Stimulated activated CD8-positive, alpha-beta memory T cell treated with anti-CD3 and anti-CD28 coated beads, Interleukin-15, amount 100 ng/mL, for 48 hours (primary cell): ENCODE results near the gene TMEM11.

Experiments
- DNase-seq, 2 donors: peaks; one replicate each; pipeline ENCODE4 v3.0.0-alpha.2; 2020; ENCODE audit warnings: low read depth in 2 of 2

The TMEM11 gene

GRCh38 chr17:21214015-21214776 lies at the start of gene TMEM11:
Gene TMEM11 (minus strand): TSS chr17:21214161. CDS start chr17:21214152, 9 bp downstream.
- DNase-seq = peak; percentile 93 to 96

DNA sequence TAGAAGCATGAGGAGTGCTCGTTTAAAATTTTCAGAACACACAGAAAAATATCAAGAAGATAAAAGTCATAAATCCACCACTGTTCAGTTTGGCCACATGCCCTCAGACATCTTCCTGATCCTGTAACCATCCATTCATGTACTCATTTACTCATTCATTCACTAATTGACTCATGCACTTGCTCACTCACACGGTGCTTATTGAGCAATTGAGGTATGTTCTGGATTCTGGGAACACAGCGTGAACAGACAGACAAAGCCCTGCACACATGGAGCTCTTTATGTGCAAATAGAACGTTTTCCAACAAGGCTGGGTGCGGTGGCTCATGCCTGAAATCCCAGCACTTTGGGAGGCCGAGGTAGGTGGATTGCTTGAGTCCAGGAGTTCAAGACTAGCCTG lies 49.4 kb upstream of the TMEM11 start:
- DNase-seq = no peak

DNA sequence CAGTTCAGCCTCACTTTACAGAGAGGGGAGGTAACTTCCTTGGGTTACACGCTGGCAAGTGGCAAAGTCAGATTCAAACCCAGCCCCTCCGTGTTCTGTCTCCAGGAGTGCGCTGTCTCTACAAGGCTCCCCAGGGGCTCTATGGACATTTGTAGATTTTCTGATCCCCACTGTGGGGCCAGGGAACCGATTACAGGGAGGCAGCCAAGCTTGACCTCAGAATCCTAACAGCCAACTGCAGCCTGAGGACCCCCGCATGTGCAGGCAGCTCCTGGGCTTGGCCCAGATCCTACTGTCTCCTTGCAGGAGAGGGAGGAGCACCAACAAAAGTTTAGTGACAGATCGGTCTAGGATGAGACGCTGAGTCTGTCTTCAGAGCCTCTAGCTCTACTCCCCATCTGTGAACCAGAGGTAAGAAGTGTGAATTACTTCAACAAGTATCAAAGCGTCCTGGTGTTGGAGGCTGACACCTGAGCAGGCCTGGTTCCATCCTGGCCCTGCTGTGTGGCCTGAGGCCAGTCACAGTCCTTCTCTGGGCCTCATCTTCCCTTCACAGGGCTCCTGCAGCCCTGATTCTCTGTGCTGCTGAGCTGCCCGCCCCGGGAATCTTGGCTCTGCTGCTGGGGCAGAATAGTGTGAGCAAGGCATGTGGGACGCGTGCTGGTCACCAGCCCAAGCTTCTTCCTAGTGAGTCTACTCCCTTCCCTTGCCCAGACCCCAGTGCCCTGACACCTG lies 48.5 kb upstream of the TMEM11 start:
- DNase-seq = no peak

- DNase-seq = no peak
Measured at GRCh38 chr17:21258593-21258992, 44.6 kb upstream of the TMEM11 start.

DNA sequence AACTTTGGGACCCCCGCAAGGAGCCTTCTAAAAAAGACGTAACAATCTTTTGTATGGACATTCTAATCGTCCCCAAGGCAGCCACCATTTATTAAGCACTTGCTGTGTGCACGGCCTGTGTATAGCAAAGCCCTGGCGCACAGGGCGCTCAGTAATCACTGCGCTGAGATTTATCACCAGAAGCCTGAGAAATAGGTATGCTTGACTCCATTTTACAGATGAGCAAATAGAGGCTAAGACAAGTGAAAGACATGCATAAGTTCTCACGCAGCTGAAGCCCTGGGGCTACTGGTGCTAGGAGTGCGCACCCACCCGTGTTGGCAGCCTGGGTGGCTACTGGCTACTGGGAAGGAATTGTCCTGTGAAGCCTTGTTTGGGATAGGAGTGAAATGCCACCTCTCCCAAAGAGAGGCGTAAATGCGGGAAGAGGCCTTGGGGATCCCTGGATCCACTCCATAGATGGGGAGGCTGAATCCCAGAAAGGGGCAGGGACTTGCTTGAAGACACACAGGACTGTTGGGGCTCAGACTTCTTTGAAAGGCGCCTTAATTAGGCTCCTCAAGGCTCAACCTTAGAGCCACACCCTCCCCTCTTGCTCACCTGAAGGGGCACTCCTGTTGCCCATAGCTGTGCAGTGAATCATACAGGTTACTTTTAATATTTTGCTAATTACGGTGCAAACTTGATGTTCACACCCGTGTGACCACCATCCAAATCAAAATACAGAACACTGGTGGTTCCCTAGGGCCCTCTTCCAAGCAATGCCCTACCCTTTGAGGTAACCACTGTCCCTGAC lies 39.9 kb upstream of the TMEM11 start:
- DNase-seq = no peak

GRCh38 chr17:21252796-21253645 lies 39.1 kb upstream of the TMEM11 start, which contains the start of gene NATD1:
Gene NATD1 (minus strand): TSS chr17:21253410. CDS start chr17:21253264, 146 bp downstream.
- peak; percentile 66 to 67 for DNase-seq

DNA sequence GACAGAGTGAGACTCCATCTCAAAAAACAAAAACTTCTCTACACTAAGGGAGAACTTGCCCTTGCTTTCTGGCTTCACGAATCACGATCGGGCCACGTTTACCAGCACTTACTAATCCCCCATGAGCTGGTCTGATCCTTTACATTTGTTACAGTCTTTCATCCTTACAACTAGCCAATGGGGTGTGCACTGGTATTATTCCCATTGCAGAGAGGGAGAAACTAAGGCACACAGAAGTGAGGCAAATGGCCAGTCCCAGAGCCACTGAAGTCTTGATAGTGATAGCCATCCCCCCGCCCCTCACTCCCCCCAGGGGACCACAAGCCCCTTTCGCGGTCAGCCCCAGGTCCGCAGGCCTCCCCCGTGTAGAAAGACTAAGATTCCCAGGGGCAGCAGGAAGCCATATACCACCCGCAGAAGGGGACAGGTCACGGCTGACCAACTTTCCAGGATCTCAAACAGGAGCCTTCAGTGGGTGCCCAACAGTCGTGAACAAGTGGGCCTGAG lies 38.4 kb upstream of the TMEM11 start:
- DNase-seq = no peak

GRCh38 chr17:21251337-21252010 lies 37.5 kb upstream of the TMEM11 start:
- DNase-seq = no peak

GRCh38 chr17:21250854-21251253 lies 36.9 kb upstream of the TMEM11 start:
- no peak for DNase-seq

GRCh38 chr17:21249920-21250703 lies 36.2 kb upstream of the TMEM11 start:
- DNase-seq = no peak

GRCh38 chr17:21249086-21249795 lies 35.3 kb upstream of the TMEM11 start:
- DNase-seq = no peak

- no peak for DNase-seq
Measured at GRCh38 chr17:21248500-21248899, 34.5 kb upstream of the TMEM11 start.

DNA sequence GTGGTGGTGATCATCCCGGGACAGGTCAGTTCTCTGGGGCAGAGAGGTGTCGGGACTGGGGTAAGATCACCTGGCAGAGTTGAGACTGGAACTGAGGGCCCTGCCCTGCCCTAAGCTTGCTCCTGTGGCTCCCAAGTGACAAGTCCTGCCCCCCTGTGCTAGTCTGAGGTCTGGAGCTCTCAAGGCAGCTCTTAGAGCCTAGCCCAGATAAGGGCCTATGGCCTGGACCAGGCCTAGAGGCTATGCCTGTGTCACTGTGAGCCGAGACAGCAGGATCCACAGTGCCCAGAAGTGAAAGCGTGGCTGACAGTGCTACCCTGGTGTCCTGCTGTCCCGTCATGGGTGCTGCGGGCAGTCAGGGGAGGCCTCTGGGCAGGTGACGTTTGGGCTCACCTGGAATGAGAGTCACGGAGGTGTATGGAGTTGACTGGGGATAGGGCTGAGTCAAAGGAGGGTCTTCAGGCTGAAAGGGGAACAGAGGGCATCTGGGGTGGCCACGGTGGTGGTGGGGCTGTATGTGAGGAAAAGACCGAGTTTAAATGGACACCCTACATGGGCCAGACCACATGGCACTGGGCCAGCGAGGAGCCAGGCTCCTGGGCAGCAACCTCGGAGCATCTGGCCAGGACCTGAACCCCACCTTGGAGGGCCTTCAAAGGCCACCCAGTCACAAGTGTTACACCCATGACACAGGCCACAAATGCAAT lies 33.7 kb upstream of the TMEM11 start:
- DNase-seq = no peak

DNA sequence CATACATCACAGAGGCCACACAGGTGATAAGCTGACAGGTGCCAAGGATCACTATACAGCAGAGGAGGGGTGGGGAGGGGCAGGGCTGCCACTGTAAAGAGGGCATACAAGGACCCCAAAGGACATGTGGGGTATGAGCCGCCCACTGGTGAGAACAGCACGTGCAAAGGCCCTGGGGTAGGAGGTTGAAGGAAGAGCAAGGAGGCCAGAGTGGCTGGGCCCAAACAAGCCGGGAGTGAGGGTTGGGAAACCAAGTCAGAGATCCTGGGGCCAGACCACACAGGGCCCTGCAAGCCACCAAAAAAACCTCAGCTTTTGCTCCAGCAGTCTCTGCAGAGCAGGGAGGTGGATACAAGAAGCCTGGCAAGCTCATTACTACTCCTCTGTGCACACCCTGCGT lies 32.7 kb upstream of the TMEM11 start:
- DNase-seq = no peak

- no peak for DNase-seq
Measured at GRCh38 chr17:21245639-21246084, 31.7 kb upstream of the TMEM11 start.

GRCh38 chr17:21243516-21244303 lies 29.7 kb upstream of the TMEM11 start:
- DNase-seq = no peak

- no peak for DNase-seq
Measured at GRCh38 chr17:21242780-21243515, 29.0 kb upstream of the TMEM11 start.
